ENCODE results near the gene ADARB1.
"Not testable (repeated sequence)": the region's sequence is repeated elsewhere in the genome, so short reads cannot be mapped to it uniquely, and the experiment has no call there.

The ADARB1 gene

GRCh38 chr21:45074048-45074817 is at the start of gene ADARB1:
Gene ADARB1 (plus strand): TSS chr21:45074580. CDS start chr21:45171657, 97,077 bp downstream.
- DNase-seq (ENCODE audit: extremely low spot score), result peak; percentile 93
- CTCF ChIA-PET, result interaction anchor here (1.2 to 1.8 kb wide), 5 partner anchors 11 to 133 kb away, joined by 3 to 4 read pairs (median 3); no protein-coding TSS in a partner anchor
- no peak for TF ChIP-seq CTCF (IDR thresholded peaks at IDR 0.05; ENCODE audit: control extremely low read depth, extremely low read depth, low read depth, missing control alignments)
- POLR2A ChIA-PET, result no interaction called here

GRCh38 chr21:45026066-45026745 is 48.2 kb upstream of the ADARB1 start:
- POLR2A ChIA-PET, result no interaction called here
- no peak for TF ChIP-seq CTCF (IDR thresholded peaks at IDR 0.05; ENCODE audit: control extremely low read depth, extremely low read depth, low read depth, missing control alignments)
- no peak for DNase-seq (ENCODE audit: extremely low spot score)
- CTCF ChIA-PET, result interaction anchor here (0.8 kb wide), 1 partner anchor 104 kb away, joined by 3 read pairs; no protein-coding TSS in a partner anchor

GRCh38 chr21:45026826-45027225 is 47.6 kb upstream of the ADARB1 start:
- CTCF ChIA-PET, result interaction anchor here (0.8 kb wide), 1 partner anchor 103 kb away, joined by 3 read pairs; no protein-coding TSS in a partner anchor
- POLR2A ChIA-PET, result no interaction called here
- TF ChIP-seq CTCF (IDR thresholded peaks at IDR 0.05; ENCODE audit: control extremely low read depth, extremely low read depth, low read depth, missing control alignments), result no peak
- no peak for DNase-seq (ENCODE audit: extremely low spot score)

GRCh38 chr21:45027241-45028196 is 46.9 kb upstream of the ADARB1 start:
- POLR2A ChIA-PET, result no interaction called here

GRCh38 chr21:45028645-45029044 is 45.7 kb upstream of the ADARB1 start:
- POLR2A ChIA-PET; DNase-seq (ENCODE audit: extremely low spot score); CTCF ChIA-PET: not testable (repeated sequence)

More at GRCh38 chr21:45027241-45028196, 46.9 kb upstream of the ADARB1 start:
- DNase-seq (ENCODE audit: extremely low spot score), result no peak
- TF ChIP-seq CTCF (IDR thresholded peaks at IDR 0.05; ENCODE audit: control extremely low read depth, extremely low read depth, low read depth, missing control alignments), result no peak
- CTCF ChIA-PET, result no interaction called here

- CTCF ChIA-PET, result interaction anchor here (1.0 kb wide), 1 partner anchor 109 kb away, joined by 3 read pairs; no protein-coding TSS in a partner anchor
- POLR2A ChIA-PET, result no interaction called here
Measured at GRCh38 chr21:45029298-45029947, 45.0 kb upstream of the ADARB1 start.

More at GRCh38 chr21:45029298-45029947, 45.0 kb upstream of the ADARB1 start:
- TF ChIP-seq CTCF (IDR thresholded peaks at IDR 0.05; ENCODE audit: control extremely low read depth, extremely low read depth, low read depth, missing control alignments), result no peak
- no peak for DNase-seq (ENCODE audit: extremely low spot score)

All from GM10248 (cell line).